RWPE1 (cell line): ENCODE measurements around the gene HYAL3.
A peak's percentile ranks its signal among the peaks of the same experiment; 100 is the strongest.

Experiments
- CTCF ChIA-PET: fragments of 350-600 bp; sonication (Branson Sonifier 250); formaldehyde crosslinking; extraction: SDS; loops from one replicate; lab custom pipeline; 2021; lab: Yijun Ruan, JAX
- POLR2A ChIA-PET: fragments of 400-600 bp; formaldehyde crosslinking; extraction: SDS; loops from one replicate; lab custom pipeline; 2020; ENCODE audit warnings: antibody characterized with exemption; ENCODE audit not compliant: low non-redundant PET; lab: Yijun Ruan, JAX
- DNase-seq: peaks from one replicate; pipeline ENCODE4 v3.0.0; 2012; ENCODE audit warnings: low spot score
- H3K27ac ChIP-seq: fragments of 450-650 bp; 2 replicates; pipeline ENCODE4 v1.5.1; 2017
- CTCF ChIP-seq: fragments of 450-650 bp; conservative IDR thresholded peaks from 2 replicates; pipeline ENCODE4 v1.5.1; 2017; ENCODE audit warnings: low read depth, mild to moderate bottlenecking

HYAL3 gene

GRCh38 chr3:50330330-50330729 is 31.1 kb upstream of the HYAL3 start:
- DNase-seq = no peak
- H3K27ac ChIP-seq = peak overlapping the region; percentile 88
- CTCF ChIA-PET = no interaction called here
- POLR2A ChIA-PET = no interaction called here
- no peak for TF ChIP-seq CTCF

GRCh38 chr3:50327943-50328691 is 28.9 kb upstream of the HYAL3 start, which contains the start of gene TUSC2:
TSS of gene TUSC2 (minus strand) at chr3:50328223. CDS start at chr3:50328099, 124 bp downstream.
- peak; percentile 94 for DNase-seq
- CTCF ChIA-PET = no interaction called here
- POLR2A ChIA-PET = interaction anchor here (0.6 to 0.8 kb wide), 3 partner anchors 45 to 77 kb away, joined by 3 read pairs; no protein-coding TSS in a partner anchor
- peak within 1 kb of the TSS; percentile 88 for H3K27ac ChIP-seq
- no peak for TF ChIP-seq CTCF

GRCh38 chr3:50327129-50327528 is 27.9 kb upstream of the HYAL3 start:
- TF ChIP-seq CTCF = no peak
- ChIA-PET POLR2A (no interaction called here), CTCF (no interaction called here)
- peak overlapping the region; percentile 88 for H3K27ac ChIP-seq
- DNase-seq = no peak

- ChIA-PET CTCF (no interaction called here), POLR2A (interaction anchor here (0.6 kb wide), 1 partner anchor 32 kb away, joined by 3 read pairs; no protein-coding TSS in a partner anchor)
Measured at GRCh38 chr3:50326182-50326541, 27.0 kb upstream of the HYAL3 start.

GRCh38 chr3:50325497-50326181 is 26.4 kb upstream of the HYAL3 start:
- H3K27ac ChIP-seq = peak overlapping the region; percentile 88
- DNase-seq = no peak
- ChIA-PET POLR2A (interaction anchor here (0.6 kb wide), 1 partner anchor 32 kb away, joined by 3 read pairs; no protein-coding TSS in a partner anchor), CTCF (no interaction called here)
- TF ChIP-seq CTCF = no peak

More at GRCh38 chr3:50326182-50326541, 27.0 kb upstream of the HYAL3 start:
- peak overlapping the region; percentile 88 for H3K27ac ChIP-seq
- DNase-seq = no peak
- no peak for TF ChIP-seq CTCF

- no peak for TF ChIP-seq CTCF
- CTCF ChIA-PET = interaction anchor here (0.6 to 0.7 kb wide), 3 partner anchors 25 to 595 kb away, joined by 3 to 6 read pairs (median 3); partner anchors contain the start of gene NPRL2
- no peak for DNase-seq
- peak overlapping the region; percentile 88 for H3K27ac ChIP-seq
- POLR2A ChIA-PET = no interaction called here
Measured at GRCh38 chr3:50325113-50325480, 25.9 kb upstream of the HYAL3 start.
